ENCODE measurements around the gene PXN. TPM values are rescaled to one million over a fixed set of nuclear protein-coding genes. Genes with fewer than 3 reads are reported as not detected.

The PXN gene
- 90.4 TPM for polyA plus RNA-seq (2013, experiment 1 of 2)
- 88.1 TPM for polyA plus RNA-seq (2013, experiment 2 of 2)

- Histone ChIP-seq H3K4me2 (ENCODE audit: low read length, poor library complexity, severe bottlenecking) (peak within 1 kb of the TSS; percentile 88), H2AFZ (ENCODE audit: low read depth, low read length) (no peak within 1 kb of the TSS)
- WGBS, result 2% methylated on average over 38 of the region's 81 CpGs
Observed at GRCh38 chr12:120265473-120266179, at the start of gene PXN. Gene PXN, minus strand, starts transcription at chr12:120265730. Its CDS starts 101 bp downstream, at chr12:120265629.

GRCh38 chr12:120314220-120314619 lies 48.7 kb upstream of the PXN start:
- no peaks in the 10 kb centered on the region for H3K36me3 ChIP-seq (ENCODE audit: control insufficient read depth in 1 of 2, insufficient read depth in 2 of 2, low read depth in 1 of 2, low read length in 2 of 2)
- no peak overlapping the region for H2AK5ac ChIP-seq (ENCODE audit: low read length, severe bottlenecking)
- no peak overlapping the region for H2BK5ac ChIP-seq (ENCODE audit: low read depth, low read length, poor library complexity, severe bottlenecking)
- no peak overlapping the region for H4K91ac ChIP-seq (ENCODE audit: low read length)
- no peaks in the 10 kb centered on the region for H3K27me3 ChIP-seq (ENCODE audit: control insufficient read depth in 1 of 2, insufficient read depth in 1 of 2, low read length in 2 of 2)
- no peak overlapping the region for H3K4me2 ChIP-seq (ENCODE audit: low read length, poor library complexity, severe bottlenecking)
- no peaks in the 10 kb centered on the region for H3K9me3 ChIP-seq (ENCODE audit: control insufficient read depth, low read length)
- no peak overlapping the region for H3K18ac ChIP-seq (ENCODE audit: low read depth in 1 of 2, low read length in 2 of 2)
- H2AFZ ChIP-seq (ENCODE audit: low read depth, low read length), result no peak overlapping the region
- no peak overlapping the region for H3K4me3 ChIP-seq (ENCODE audit: insufficient read depth in 1 of 2, low read depth in 1 of 2, low read length in 2 of 2)
- 36% methylated on average over 5 of the region's 5 CpGs for WGBS
- no peak overlapping the region for H3K9ac ChIP-seq (ENCODE audit: low read length)
- peaks cover 5% of the 10 kb centered on the region for H3K4me1 ChIP-seq (ENCODE audit: control insufficient read depth, insufficient read depth, low read depth, low read length)
- no peak overlapping the region for H2BK120ac ChIP-seq (ENCODE audit: low read depth, low read length)
- H2BK15ac ChIP-seq (ENCODE audit: low read depth, poor library complexity, severe bottlenecking), result no peak overlapping the region
- H3K79me1 ChIP-seq (replicated peaks; ENCODE audit: low read length, poor library complexity, severe bottlenecking), result peaks cover 2% of the 10 kb centered on the region
- no peak overlapping the region for H3K14ac ChIP-seq (ENCODE audit: low read length in 2 of 2)
- H4K8ac ChIP-seq (ENCODE audit: low read length), result no peak overlapping the region
- H3K23ac ChIP-seq (ENCODE audit: low read length in 2 of 2), result no peak overlapping the region
- H2BK12ac ChIP-seq (ENCODE audit: low read length in 2 of 2), result no peak overlapping the region
- no peak overlapping the region for H3K4ac ChIP-seq (ENCODE audit: low read depth in 1 of 2, low read length in 2 of 2)
- H3K27ac ChIP-seq (ENCODE audit: low read length, poor library complexity, severe bottlenecking), result no peak overlapping the region
- DNase-seq, result no peak

More at GRCh38 chr12:120265473-120266179, at the start of gene PXN:
- H3K27me3 ChIP-seq (ENCODE audit: control insufficient read depth in 1 of 2, insufficient read depth in 1 of 2, low read length in 2 of 2), result no peaks in the 10 kb centered on the region
- peak within 1 kb of the TSS; percentile 84 for H3K27ac ChIP-seq (ENCODE audit: low read length, poor library complexity, severe bottlenecking)
- H3K4me3 ChIP-seq (ENCODE audit: insufficient read depth in 1 of 2, low read depth in 1 of 2, low read length in 2 of 2), result peak within 1 kb of the TSS; percentile 95 to 97
- peak within 1 kb of the TSS; percentile 87 for H4K8ac ChIP-seq (ENCODE audit: low read length)
- H3K23ac ChIP-seq (ENCODE audit: low read length in 2 of 2), result peak within 1 kb of the TSS in 1 of 2 experiments; percentile 85
- DNase-seq, result peak; percentile 70
- H3K9me3 ChIP-seq (ENCODE audit: control insufficient read depth, low read length), result no peaks in the 10 kb centered on the region
- H2AK5ac ChIP-seq (ENCODE audit: low read length, severe bottlenecking), result peak within 1 kb of the TSS; percentile 57
- H2BK5ac ChIP-seq (ENCODE audit: low read depth, low read length, poor library complexity, severe bottlenecking), result peak within 1 kb of the TSS; percentile 89
- peaks cover 0 to 21% of the 10 kb centered on the region in 2 experiments for H3K36me3 ChIP-seq (ENCODE audit: control insufficient read depth in 1 of 2, insufficient read depth in 2 of 2, low read depth in 1 of 2, low read length in 2 of 2)
- H3K18ac ChIP-seq (ENCODE audit: low read depth in 1 of 2, low read length in 2 of 2), result peak within 1 kb of the TSS; percentile 94 to 99
- H3K14ac ChIP-seq (ENCODE audit: low read length in 2 of 2), result peak within 1 kb of the TSS; percentile 95 to 99
- no peaks in the 10 kb centered on the region for H3K79me1 ChIP-seq (replicated peaks; ENCODE audit: low read length, poor library complexity, severe bottlenecking)
- peak within 1 kb of the TSS; percentile 42 to 75 for H2BK12ac ChIP-seq (ENCODE audit: low read length in 2 of 2)
- peak within 1 kb of the TSS; percentile 87 for H4K91ac ChIP-seq (ENCODE audit: low read length)
- H3K4me1 ChIP-seq (ENCODE audit: control insufficient read depth, insufficient read depth, low read depth, low read length), result peaks cover 19% of the 10 kb centered on the region
- peak within 1 kb of the TSS; percentile 63 for H2BK15ac ChIP-seq (ENCODE audit: low read depth, poor library complexity, severe bottlenecking)
- peak within 1 kb of the TSS; percentile 91 for H3K9ac ChIP-seq (ENCODE audit: low read length)
- peak within 1 kb of the TSS; percentile 91 for H2BK120ac ChIP-seq (ENCODE audit: low read depth, low read length)
- peak within 1 kb of the TSS; percentile 74 to 81 for H3K4ac ChIP-seq (ENCODE audit: low read depth in 1 of 2, low read length in 2 of 2)

GRCh38 chr12:120301962-120302815 lies 36.7 kb upstream of the PXN start, which contains the start of gene SIRT4:
Gene SIRT4, plus strand, starts transcription at chr12:120302321. Its CDS starts 1,241 bp downstream, at chr12:120303562.
- peak; percentile 96 for DNase-seq
- Histone ChIP-seq H2BK15ac (ENCODE audit: low read depth, poor library complexity, severe bottlenecking) (peak within 1 kb of the TSS; percentile 93), H4K91ac (ENCODE audit: low read length) (no peak within 1 kb of the TSS), H3K27ac (ENCODE audit: low read length, poor library complexity, severe bottlenecking) (peak within 1 kb of the TSS; percentile 97), H2AK5ac (ENCODE audit: low read length, severe bottlenecking) (no peak within 1 kb of the TSS), H3K9me3 (ENCODE audit: control insufficient read depth, low read length) (no peaks in the 10 kb centered on the region), H3K36me3 (ENCODE audit: control insufficient read depth in 1 of 2, insufficient read depth in 2 of 2, low read depth in 1 of 2, low read length in 2 of 2) (peaks cover 0 to 5% of the 10 kb centered on the region in 2 experiments), H4K8ac (ENCODE audit: low read length) (peak within 1 kb of the TSS; percentile 49), H2BK120ac (ENCODE audit: low read depth, low read length) (no peak within 1 kb of the TSS), H3K79me1 (replicated peaks; ENCODE audit: low read length, poor library complexity, severe bottlenecking) (no peaks in the 10 kb centered on the region), H2BK12ac (ENCODE audit: low read length in 2 of 2) (no peak within 1 kb of the TSS), H3K18ac (ENCODE audit: low read depth in 1 of 2, low read length in 2 of 2) (peak within 1 kb of the TSS; percentile 54 to 79), H3K4ac (ENCODE audit: low read depth in 1 of 2, low read length in 2 of 2) (no peak within 1 kb of the TSS), H3K27me3 (ENCODE audit: control insufficient read depth in 1 of 2, insufficient read depth in 1 of 2, low read length in 2 of 2) (no peaks in the 10 kb centered on the region), H3K4me3 (ENCODE audit: insufficient read depth in 1 of 2, low read depth in 1 of 2, low read length in 2 of 2) (peak within 1 kb of the TSS; percentile 56 to 86), H3K9ac (ENCODE audit: low read length) (peak within 1 kb of the TSS; percentile 95), H2AFZ (ENCODE audit: low read depth, low read length) (no peak within 1 kb of the TSS), H3K4me1 (ENCODE audit: control insufficient read depth, insufficient read depth, low read depth, low read length) (peaks cover 2% of the 10 kb centered on the region), H3K4me2 (ENCODE audit: low read length, poor library complexity, severe bottlenecking) (peak within 1 kb of the TSS; percentile 82), H3K23ac (ENCODE audit: low read length in 2 of 2) (no peak within 1 kb of the TSS), H2BK5ac (ENCODE audit: low read depth, low read length, poor library complexity, severe bottlenecking) (peak within 1 kb of the TSS; percentile 66), H3K14ac (ENCODE audit: low read length in 2 of 2) (peak within 1 kb of the TSS in 1 of 2 experiments; percentile 0)
- under 1% methylated on average over 25 of the region's 31 CpGs for WGBS

Measured in mesenchymal stem cell (in vitro differentiated cells and primary cell).